GM19468 (cell line): ENCODE results near the gene EVL.
A peak's percentile ranks its signal among the peaks of the same experiment; 100 is the strongest.

ENCODE experiments used
- ATAC-seq: cut with Tn5 transposase; IDR thresholded peaks from one replicate; pipeline ENCODE4 v1.9.1; 2021; ENCODE audit warnings: mild to moderate bottlenecking, moderate library complexity, moderate number of reproducible peaks; ENCODE audit not compliant: unreplicated experiment; ENCODE audit errors: extremely low read depth

The EVL gene

DNA sequence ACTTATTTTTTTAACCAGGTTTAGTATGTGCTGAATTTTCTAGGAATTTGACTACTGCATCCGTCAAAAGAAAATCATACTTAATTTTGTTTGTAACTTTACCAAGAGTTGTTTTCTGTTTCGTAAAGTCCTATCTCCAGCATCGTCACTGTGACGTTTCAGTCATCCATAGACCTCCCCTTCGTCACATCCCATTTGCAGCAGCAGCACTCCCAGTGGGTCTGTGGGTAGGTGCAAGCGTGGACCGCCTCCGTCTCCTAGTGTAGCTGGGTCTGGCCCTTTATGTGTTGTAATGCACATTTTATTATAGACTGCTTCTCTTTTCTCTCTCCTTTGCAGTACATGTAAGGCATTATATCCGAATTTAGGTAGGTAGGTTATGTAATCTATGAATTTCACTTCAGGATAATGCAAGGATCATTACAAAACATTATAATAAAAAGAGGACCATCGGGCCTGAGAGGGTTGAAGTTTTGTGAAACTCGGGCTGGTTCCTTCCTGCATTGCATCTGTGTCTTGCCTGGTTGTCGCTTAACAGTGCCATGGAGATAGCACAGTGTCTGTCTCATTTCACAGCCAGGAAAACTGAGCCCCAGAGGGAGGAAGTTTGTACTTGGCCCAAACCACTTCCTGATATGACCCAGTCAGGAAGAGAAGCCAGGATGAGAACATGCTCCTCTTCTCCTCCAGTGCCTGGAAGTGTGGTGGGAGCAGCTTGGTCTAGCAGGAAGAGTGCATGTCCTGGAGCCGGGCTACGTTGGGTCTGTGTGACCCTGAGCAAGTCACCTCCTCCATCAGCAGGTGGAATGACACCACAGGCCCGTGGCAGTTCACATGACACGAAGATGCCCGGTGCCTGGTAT is 41.3 kb downstream of the EVL start:
- no peak for ATAC-seq

DNA sequence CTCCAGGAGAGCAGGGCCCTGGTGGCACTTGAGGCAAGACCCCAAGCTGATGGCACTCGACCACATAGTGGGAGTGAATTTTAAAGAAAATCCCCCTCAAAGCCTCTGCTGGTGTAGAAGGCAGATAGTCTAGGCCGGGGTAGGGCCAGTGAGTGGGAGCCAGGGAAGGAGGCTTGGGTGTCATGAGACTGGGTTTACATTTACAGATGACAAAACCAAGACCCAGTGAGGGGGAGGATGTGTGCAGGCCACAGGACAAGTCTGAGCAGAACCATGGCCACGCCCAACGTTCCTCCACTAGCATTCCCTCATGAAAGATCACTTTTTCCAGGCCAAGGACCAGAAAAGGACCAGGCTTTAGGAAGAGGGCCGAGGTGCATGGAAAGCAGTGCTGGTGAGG is 42.0 kb downstream of the EVL start:
- no peak for ATAC-seq

DNA sequence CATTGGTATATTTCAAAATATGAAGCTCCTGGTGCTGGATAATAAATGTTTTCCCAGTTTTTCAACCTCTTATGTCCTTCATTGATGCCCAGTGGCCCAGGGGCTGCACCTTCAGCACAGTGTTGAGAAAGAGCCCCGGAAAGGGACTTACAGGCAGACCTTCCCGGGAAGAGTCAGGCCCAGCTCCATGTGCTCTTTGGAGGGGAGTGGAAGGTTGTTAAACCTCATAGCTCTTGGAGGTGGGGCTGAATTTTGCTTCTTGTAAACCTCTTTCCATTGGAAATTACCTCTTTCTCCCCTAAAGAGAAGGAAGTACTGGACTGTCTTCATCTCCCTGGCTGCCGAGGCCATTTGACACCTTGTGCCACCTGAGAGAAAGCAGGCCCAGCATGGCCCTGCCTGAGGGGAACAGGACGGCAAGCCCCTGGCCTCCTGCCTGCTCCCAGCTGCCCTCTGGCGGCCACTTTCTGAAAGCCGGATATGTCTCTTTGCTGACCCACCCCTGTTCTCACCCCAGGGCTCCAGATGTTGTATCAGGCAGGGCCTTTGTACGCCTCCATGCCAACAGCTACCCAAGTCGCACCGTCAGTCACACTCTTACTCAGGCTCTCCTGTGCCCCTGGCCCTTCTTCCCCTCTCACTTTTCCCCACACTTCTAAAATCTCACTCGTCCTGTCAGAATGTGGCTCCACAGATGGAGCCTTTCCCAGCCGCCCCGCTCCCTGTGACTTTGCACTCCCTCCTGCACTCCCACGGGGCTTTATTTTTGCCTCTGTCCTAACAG is 43.0 kb downstream of the EVL start:
- peak; percentile 42 for ATAC-seq

GRCh38 chr14:100108840-100109593 is 43.8 kb downstream of the EVL start:
- no peak for ATAC-seq

GRCh38 chr14:100109594-100109955 is 44.4 kb downstream of the EVL start:
- ATAC-seq = no peak

GRCh38 chr14:100110816-100111215 is 45.6 kb downstream of the EVL start:
- ATAC-seq = no peak

- ATAC-seq = no peak
Observed at GRCh38 chr14:100111931-100112704, 46.9 kb downstream of the EVL start.

DNA sequence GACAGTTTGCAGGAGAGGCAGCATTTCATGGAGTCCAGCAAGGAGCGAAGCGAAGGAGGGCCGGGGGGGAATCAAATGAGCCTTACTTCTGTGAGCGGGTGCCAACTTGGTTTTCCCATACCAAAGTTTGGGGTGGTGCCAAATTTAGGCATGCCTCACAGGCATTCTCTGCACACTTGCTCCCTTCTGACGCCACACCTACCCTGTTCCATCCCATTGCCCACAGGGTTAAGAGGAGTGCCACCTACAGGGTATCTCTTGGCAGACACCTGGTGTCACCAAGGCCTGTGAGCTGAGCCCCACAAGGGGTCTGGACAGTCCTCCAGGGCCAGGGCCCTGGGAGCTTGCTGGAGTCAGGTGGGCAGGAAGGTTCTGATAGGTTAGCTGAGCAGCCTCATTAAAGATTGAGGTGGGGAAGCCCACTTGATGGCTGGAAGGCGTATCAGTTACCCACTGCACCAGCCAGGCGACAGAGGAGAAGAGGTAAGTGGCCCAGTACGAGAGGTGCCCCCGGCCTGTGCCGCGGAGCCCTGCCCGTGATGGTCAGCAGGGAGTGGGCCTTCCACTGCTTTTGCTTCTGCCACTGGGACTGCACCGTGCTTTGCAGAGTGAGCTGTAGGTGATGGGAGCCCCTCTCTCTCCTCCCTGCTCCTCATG is 49.0 kb downstream of the EVL start:
- ATAC-seq = no peak

DNA sequence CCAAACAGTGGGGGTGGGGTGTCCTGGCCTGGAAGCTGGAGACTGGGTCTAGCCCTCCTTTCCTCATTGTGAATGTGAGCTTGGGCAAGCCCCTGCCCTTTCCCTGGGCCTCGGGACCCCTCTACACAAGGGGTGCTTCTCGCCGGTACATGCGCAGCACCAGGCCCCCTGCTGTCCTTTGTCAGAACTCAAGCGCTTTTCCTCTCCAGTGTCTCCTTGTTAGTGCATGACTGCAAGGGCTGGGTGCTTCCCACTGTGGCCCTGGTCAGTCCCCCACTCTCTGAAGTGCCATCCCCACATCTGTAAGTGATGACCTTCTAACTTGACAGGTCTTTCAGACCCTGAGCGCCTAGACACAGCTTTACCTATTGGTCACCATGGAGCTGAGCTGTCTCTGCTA is 50.0 kb downstream of the EVL start:
- ATAC-seq = no peak

DNA sequence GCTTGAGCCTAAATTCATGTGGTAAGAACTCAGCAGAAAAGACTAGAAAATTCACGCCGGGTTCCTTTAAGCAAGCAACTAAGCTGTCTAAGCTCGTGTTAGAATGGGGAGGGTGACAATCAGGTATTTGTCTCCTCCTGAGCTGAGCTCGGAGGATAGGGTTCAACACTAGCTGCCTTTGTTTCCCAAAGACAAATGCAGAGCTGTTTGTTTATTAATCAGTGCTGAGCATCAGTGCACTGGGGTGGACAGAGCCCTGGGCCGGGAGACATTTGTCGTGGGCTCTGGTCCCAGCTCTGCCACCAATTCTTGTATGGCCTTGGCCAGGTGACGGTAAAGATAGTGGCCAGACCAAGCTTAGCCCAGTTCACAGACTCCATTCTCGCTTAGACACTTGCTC is 50.5 kb downstream of the EVL start:
- no peak for ATAC-seq

- ATAC-seq = no peak
Observed at GRCh38 chr14:100116134-100116533, 50.9 kb downstream of the EVL start.

DNA sequence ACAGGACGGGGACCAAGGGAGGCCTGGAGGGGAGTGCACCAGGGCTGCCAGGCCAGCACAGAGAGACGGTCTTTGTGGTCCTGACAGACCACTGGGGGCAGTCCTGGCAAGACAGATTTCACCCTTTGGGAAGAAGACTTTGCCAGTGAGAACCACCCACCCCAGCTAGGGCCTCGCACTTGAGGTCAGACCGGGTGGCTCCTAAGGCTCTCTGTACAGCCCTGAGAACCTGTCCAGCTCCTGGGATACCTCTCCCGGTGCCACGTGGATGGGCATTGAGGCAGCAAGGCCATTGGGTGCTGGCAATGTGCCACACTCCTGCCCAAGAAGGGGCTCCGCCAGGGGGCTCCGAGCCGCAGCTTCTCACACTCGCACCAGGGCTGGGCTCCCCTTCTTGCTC is 51.8 kb downstream of the EVL start:
- no peak for ATAC-seq

DNA sequence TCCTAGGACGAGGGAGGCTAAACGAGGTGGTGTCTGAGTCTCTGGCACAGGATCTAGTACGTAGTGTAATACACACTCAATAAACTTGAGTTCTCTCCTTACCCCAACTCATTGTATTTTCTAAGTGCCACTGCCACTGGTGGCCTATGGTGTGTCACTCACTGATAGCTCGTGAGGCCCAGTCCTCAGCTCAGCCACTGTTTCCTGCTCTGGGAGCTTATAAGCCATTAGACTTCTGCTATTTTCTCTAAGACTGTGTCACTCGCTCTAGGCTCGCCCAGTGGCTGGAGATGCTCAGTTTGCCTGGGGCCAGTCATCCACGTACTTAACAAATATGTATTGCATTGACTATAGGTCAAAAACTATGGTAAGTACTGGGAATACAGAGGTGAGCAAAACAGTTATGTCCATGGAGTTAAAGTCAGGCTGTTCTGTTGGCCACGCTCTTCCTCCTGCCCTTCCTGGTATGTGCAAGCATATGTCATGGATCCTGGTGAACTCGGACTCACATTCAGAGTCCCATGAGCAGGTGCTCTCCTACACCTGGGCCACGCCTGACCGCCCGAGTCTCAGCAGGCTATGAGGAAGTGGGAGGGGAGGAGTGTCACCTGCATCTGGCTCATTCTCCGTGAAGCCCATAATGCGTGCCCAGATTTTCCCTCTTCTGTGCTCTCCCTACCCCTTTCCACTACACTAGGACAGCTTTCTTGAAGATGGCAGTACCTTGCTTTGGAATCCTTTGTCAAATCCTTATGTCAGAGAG is 52.6 kb downstream of the EVL start:
- no peak for ATAC-seq

DNA sequence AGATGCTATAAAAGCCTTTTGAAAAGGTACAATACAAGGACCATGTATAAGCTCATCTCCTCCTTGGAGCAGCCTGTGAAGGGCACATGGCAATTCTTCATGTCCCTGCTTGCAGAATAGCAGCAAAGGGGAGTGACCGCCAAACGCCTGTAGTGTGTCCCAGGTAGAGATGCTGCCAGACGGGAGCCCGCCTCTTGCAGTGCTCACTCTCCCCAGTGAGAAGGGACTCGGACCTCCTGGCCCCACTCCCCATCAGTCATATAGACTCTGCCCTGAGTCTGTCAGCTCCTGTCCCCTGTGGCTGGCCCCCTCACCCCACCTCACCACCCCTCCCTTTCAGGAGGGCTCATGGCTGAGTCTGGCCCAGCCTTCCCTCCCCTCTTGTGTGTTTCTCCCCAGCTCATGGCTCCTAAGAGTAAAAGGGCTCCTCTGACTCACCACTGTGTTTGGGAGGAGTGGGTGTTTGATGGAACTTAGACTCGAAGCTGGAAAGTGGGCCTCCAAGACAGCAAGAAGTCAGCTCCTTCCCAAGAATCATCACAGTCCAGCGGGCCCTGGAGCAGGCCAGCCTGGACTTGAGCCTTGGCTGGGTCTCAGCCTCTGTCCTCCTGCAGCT is 53.3 kb downstream of the EVL start:
- no peak for ATAC-seq

GRCh38 chr14:100119251-100119650 is 54.0 kb downstream of the EVL start:
- no peak for ATAC-seq

DNA sequence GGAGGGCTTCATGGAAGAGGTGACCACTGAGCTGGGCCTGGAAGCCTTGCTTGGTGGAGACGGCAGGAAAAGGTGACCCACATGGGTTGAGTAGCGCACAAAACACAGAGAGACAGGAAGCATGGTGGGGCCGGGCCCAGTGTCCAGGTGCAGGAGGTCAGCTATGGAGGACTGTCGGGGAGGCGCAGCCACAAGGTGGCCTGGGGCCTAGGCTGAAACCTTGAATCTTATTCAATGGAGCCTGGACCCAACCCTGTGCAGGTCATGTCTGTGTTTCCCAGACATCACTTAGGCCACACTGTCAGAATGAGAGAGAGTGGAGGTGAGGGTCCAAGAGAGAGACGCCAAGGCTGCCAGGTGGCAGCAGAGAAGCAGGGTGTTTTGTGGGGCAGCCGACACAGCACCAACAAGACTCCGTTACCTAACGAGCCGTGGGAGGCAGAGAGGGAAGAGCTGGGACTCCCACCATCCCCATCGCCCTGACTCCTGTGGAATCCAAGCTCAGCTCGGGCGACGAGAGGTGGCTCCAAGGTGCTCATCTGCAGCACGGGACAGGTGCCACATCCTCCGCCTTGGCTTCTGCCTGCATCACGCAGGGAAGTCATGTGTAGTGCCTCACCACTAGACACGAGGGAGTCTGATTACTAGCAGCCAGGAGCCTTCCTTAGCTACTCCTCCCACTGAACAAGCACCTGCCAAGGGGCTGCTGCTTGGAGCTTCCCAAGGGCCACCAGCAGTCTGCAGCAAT is 55.5 kb downstream of the EVL start:
- no peak for ATAC-seq

DNA sequence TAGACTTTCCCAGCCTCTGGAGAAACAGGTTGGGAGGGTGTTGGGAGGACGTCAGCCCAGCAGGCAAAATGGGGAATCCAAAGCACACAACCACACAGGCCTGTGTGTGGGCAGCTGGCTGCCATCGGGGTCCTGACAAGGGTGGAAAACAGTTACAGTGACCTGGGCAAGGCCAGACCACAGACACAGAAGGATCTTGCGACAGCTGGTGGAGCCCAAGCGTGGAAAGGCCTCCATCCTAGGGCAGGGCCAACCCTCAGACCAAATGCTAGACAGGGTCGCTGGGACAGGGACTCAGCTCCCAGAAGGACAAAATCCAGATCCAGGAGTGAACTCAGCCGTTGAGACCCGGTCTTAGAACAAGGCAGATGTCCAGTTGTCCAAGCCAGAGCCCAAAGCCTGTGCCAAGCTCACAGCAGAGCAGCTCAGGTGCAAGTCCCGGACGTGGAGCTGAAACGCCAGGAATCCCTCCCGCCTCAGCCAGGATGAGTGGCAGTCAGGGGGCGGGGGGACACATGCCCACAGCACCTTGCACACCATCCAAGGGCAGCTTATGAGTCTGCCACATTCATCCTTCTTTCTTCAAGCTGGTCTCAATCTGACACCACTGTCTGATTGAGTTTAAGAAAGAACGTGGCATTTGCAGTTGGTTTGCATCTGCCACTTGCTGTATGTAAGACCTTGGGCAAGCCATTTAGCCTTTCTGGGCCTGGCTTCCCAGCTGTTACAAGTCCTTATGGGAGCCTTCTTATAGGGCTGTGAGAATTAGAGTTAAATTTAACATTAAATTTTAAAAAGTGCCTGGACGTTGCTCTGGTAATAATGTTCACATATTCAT is 56.6 kb downstream of the EVL start:
- no peak for ATAC-seq
